Stomach (tissue), 9 donors: ENCODE results near the gene IMPDH2. TPM values are rescaled to one million over a fixed set of nuclear protein-coding genes. Genes with fewer than 3 reads are reported as not detected.

Experiments used
- DNase-seq, 2 donors: peaks; one replicate each; pipeline versions ENCODE4 v3.0.0 to v3.0.0-alpha.2; 2013 to 2019
- H3K27ac ChIP-seq, 5 donors: fragments of 200-600 bp in 4 of 5; sonication (generic) in 4 of 5; one replicate each; pipeline ENCODE4 v1.5.1; 2013 to 2019; ENCODE audit warnings: mild to moderate bottlenecking in 1 of 5, moderate library complexity in 1 of 5
- H3K27me3 ChIP-seq, 3 donors: fragments of 200-600 bp; sonication (generic); one replicate each; pipeline ENCODE4 v1.5.1; 2017 to 2019; ENCODE audit warnings: mixed run types in 1 of 3
- H3K36me3 ChIP-seq, 4 donors: fragments of 200-600 bp; sonication (generic); 1 replicate in 3 of 4; 2 replicates in 1 of 4; pipeline ENCODE4 v1.5.1; 2016 to 2019
- H3K4me1 ChIP-seq, 4 donors: fragments of 200-600 bp; sonication (generic); one replicate each; pipeline ENCODE4 v1.5.1; 2016 to 2019
- H3K4me3 ChIP-seq, 4 donors: fragments of 200-600 bp; sonication (generic) in 3 of 4; one replicate each; pipeline ENCODE4 v1.5.1; 2016 to 2019; ENCODE audit warnings: mild to moderate bottlenecking in 1 of 4
- H3K9me3 ChIP-seq, 4 donors: fragments of 200-600 bp; sonication (generic); one replicate each; pipeline ENCODE4 v1.5.1; 2016 to 2019
- EP300 ChIP-seq: sonication (generic); formaldehyde crosslinking; IDR thresholded peaks from one replicate; pipeline ENCODE4 v1.6.1; 2017; ENCODE audit warnings: antibody characterized with exemption
- POLR2A ChIP-seq, 4 donors: fragments of 450-650 bp; IDR thresholded peaks; one replicate each; pipeline ENCODE4 v1.6.1; 2016; ENCODE audit warnings: antibody characterized with exemption in 4 of 4, control low read depth in 2 of 4, mild to moderate bottlenecking in 1 of 4, moderate library complexity in 1 of 4
- POLR2AphosphoS5 ChIP-seq, 3 donors: sonication (generic); formaldehyde crosslinking; IDR thresholded peaks; one replicate each; pipeline ENCODE4 v1.6.1; 2016; ENCODE audit warnings: antibody characterized with exemption in 3 of 3
- WGBS, 5 donors: extraction: QIAGEN DNeasy Blood & Tissue Kit in 3 of 5; methylation state at CpG; one replicate each; pipeline versions ENCODE4 v1.1.5 to v1.1.7; 2013 to 2018; 5-methylcytosine and 5-hydroxymethylcytosine counted together
- intact Hi-C: fragments of 100-400 bp; cut with DNase I; formaldehyde crosslinking; loops from one replicate; pipeline ENCODE4 v1.15.1; 2023; ENCODE audit warnings: low total_unique reads
- polyA plus RNA-seq, 3 donors: library from polyadenylated mRNA; stranded (reverse); fragments of 200-250 nt; gene quantifications; one replicate each; pipeline ENCODE4 v1.2.3, GENCODE V29; 2013
- total RNA-seq, 5 donors: library from RNA; depleted of rRNA; stranded (reverse); fragments of >200 nt; gene quantifications; one replicate each; pipeline versions ENCODE4 v1.1.0 to v1.2.3, GENCODE V29; 2014 to 2016
- TF ChIP-seq, protein P1 (sequence below), 7 experiments: fragments of 450-650 bp in 4 of 7; fragments of 200-600 bp in 3 of 7; sonication (generic) in 3 of 7; IDR thresholded peaks; one replicate each; pipeline ENCODE4 v1.5.1; 2016 to 2019; ENCODE audit warnings: antibody characterized with exemption in 7 of 7, control low read depth in 2 of 7, mild to moderate bottlenecking in 1 of 7
- donor health status: healthy with polysubstance abuse.
- donor health status: Bipolar disorder and iron deficiency.
- donor health status: healthy.

Gene IMPDH2
- total and polyA plus RNA-seq, 8 donors: 50.4 to 159 (median 107) TPM

GRCh38 chr3:49022688-49023171, 6.5 kb downstream of the IMPDH2 start:
- peaks cover 35 to 73% (median 68%) of the 10 kb centered on the region in 4 donors for H3K4me1 ChIP-seq
- DNase-seq: peak in 1 of 2 donors; percentile 36
- H3K9me3 ChIP-seq: no peaks in the 10 kb centered on the region
- peaks cover 36 to 48% (median 46%) of the 10 kb centered on the region in 4 donors for H3K36me3 ChIP-seq
- no peaks in the 10 kb centered on the region for H3K27me3 ChIP-seq
- intact Hi-C loops: no loop called here
- 5 to 24% (median 11%) methylated on average over 6 to 12 of the region's 12 CpGs for WGBS, 5 donors
- peak overlapping the region; percentile 77 to 94 (median 85) for H3K4me3 ChIP-seq
- peak overlapping the region; percentile 98 to 100 (median 99) for H3K27ac ChIP-seq
- TF ChIP-seq, protein P1, sequence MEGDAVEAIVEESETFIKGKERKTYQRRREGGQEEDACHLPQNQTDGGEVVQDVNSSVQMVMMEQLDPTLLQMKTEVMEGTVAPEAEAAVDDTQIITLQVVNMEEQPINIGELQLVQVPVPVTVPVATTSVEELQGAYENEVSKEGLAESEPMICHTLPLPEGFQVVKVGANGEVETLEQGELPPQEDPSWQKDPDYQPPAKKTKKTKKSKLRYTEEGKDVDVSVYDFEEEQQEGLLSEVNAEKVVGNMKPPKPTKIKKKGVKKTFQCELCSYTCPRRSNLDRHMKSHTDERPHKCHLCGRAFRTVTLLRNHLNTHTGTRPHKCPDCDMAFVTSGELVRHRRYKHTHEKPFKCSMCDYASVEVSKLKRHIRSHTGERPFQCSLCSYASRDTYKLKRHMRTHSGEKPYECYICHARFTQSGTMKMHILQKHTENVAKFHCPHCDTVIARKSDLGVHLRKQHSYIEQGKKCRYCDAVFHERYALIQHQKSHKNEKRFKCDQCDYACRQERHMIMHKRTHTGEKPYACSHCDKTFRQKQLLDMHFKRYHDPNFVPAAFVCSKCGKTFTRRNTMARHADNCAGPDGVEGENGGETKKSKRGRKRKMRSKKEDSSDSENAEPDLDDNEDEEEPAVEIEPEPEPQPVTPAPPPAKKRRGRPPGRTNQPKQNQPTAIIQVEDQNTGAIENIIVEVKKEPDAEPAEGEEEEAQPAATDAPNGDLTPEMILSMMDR (IDR thresholded peaks at IDR 0.05): no peak
- TF ChIP-seq POLR2AphosphoS5 (IDR thresholded peaks at IDR 0.05): no peak
- TF ChIP-seq EP300: no peak
- TF ChIP-seq POLR2A (IDR thresholded peaks at IDR 0.05): no peak

DNA sequence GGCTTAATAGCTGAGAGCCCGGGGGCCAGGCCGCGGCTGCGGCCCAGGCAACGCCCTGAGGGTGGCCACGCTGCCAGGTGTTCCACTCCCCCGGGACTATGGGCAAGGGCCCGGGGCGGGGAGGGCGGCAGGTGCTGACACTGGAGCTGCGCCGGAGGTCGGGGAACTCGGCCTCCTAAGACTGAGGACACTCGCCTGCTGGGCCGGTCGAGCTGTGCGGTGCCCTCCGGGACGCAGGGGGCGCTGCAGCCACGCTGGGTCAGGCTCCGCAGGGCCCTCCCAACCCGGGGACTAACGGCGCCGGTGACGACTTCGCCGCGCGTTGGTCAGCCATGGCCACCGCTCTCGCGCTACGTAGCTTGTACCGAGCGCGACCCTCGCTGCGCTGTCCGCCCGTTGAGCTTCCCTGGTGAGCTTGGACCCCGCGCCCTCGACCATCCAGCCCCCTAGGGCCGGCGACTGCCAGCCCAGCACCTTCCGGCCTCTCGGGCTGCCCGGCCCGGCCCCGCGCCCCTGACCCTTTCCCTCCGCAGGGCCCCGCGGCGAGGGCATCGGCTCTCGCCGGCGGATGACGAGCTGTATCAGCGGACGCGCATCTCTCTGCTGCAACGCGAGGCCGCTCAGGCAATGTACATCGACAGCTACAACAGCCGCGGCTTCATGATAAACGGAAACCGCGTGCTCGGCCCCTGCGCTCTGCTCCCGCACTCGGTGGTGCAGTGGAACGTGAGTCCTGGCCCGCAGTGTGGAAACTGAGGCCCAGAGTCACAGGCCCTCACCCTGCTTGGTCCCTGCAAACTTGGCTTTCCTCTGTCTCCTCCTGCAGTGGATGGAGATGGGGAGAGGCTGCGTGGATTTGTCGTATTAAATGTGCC, 7.1 kb downstream of the IMPDH2 start, which contains the start of gene NDUFAF3:
TSS of gene NDUFAF3 (plus strand) at position 309 of the 875 bp plus-strand sequence. CDS start at position 333, 24 bp downstream.
- WGBS, 5 donors: 0 to 1% (median 0%) methylated on average over 21 to 83 of the region's 83 CpGs
- TF ChIP-seq POLR2AphosphoS5 (IDR thresholded peaks at IDR 0.05): peak; percentile 86 to 97 (median 96)
- TF ChIP-seq, protein P1 (IDR thresholded peaks at IDR 0.05): peak in 5 of 7 experiments; percentile 86 to 96 (median 95)
- no peak for TF ChIP-seq EP300
- peak in 2 of 4 donors; percentile 61 to 89 for TF ChIP-seq POLR2A (IDR thresholded peaks at IDR 0.05)
- H3K36me3 ChIP-seq: peaks cover 36 to 43% (median 42%) of the 10 kb centered on the region in 4 donors
- peaks cover 42 to 74% (median 74%) of the 10 kb centered on the region in 4 donors for H3K4me1 ChIP-seq
- no peaks in the 10 kb centered on the region for H3K27me3 ChIP-seq
- intact Hi-C loops: no loop called here
- H3K4me3 ChIP-seq: peak within 1 kb of the TSS; percentile 77 to 94 (median 85)
- peak; percentile 95 to 98 for DNase-seq
- H3K9me3 ChIP-seq: no peaks in the 10 kb centered on the region
- peak within 1 kb of the TSS; percentile 98 to 100 (median 99) for H3K27ac ChIP-seq

GRCh38 chr3:49021213-49021812, 7.9 kb downstream of the IMPDH2 start:
- Histone ChIP-seq H3K9me3 (no peaks in the 10 kb centered on the region), H3K4me3 (peak overlapping the region; percentile 77 to 94 (median 85)), H3K36me3 (peaks cover 30 to 41% (median 40%) of the 10 kb centered on the region in 4 donors), H3K27ac (peak overlapping the region; percentile 98 to 100 (median 99)), H3K4me1 (peaks cover 44 to 79% (median 77%) of the 10 kb centered on the region in 4 donors), H3K27me3 (no peaks in the 10 kb centered on the region)
- intact Hi-C loops: no loop called here
- DNase-seq: peak; percentile 100
- TF ChIP-seq, protein P1 (IDR thresholded peaks at IDR 0.05): no peak
- peak; percentile 92 to 100 (median 98) for TF ChIP-seq POLR2AphosphoS5 (IDR thresholded peaks at IDR 0.05)
- peak in 2 of 4 donors; percentile 99 for TF ChIP-seq POLR2A (IDR thresholded peaks at IDR 0.05)
- no peak for TF ChIP-seq EP300
- 0 to 2% (median 1%) methylated on average over 15 to 60 of the region's 60 CpGs for WGBS, 5 donors
